ENCODE measurements around the gene CEBPA. TPM values are rescaled to one million over a fixed set of nuclear protein-coding genes. Genes with fewer than 3 reads are reported as not detected.

CEBPA gene
- total RNA-seq, 1 experiment from 2014 or later, result 3.2 TPM

DNA sequence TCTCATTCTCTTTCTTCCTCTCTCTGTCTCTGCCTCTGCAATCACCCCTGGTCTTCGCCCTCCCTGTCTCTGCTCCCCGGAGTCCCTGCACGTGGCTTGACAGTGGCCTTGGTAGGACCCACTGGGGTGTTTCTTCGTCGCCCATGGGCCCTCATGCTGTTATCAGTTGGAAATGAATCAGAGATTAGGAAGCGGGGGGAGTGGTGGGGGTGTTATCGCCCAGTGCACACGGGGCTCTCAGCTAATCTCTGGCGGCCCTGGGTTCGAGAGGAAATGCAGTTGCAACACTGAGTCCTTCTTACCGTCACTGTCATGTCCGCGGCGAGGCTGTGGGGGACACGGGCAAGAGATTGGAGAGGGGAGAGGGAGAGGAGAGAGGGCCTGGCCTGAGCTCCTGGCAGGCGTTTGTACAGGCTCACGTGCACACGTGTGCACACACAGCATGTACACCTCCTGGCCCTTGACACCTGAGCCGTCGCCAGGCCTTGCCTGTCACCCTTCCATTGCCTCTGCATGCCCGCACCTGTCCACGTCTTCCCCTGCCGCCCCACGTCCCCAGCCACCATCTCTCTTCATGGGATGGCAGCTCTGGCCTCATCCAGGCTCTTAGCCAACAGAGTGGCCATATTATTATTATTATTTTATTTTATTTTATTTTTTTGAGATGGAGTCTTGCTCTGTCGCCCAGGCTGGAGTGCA is 38.9 kb downstream of the CEBPA start:
- DNase-seq, result no peak
- Mint-ChIP-seq H3K4me1 (peaks cover 8% of the 10 kb centered on the region in 2 experiments; a peak in 1 of 4 replicates), H3K9me3 (no peaks in the 10 kb centered on the region; a peak in 1 of 5 replicates), H3K4me3 (no peak overlapping the region), H3K27ac (no peak overlapping the region), H3K36me3 (ENCODE audit: insufficient read depth in 1 of 3, low read depth in 3 of 3) (0 out of 7 replicates have a peak, but pooled peaks cover 0 to 2% (median 0%) of the 10 kb centered on the region in 3 experiments), H3K27me3 (ENCODE audit: low read depth) (peaks cover 2% of the 10 kb centered on the region)
- Histone ChIP-seq H3K4me1 (ENCODE audit: insufficient read depth, low read length) (no peaks in the 10 kb centered on the region; the same call in 1 of the 2 replicates), H2AFZ (ENCODE audit: low read length) (no peak overlapping the region), H3K9me3 (ENCODE audit: control insufficient read depth, low read depth, low read length) (no peaks in the 10 kb centered on the region), H2AK5ac (ENCODE audit: insufficient read length, low read length) (no peak overlapping the region), H2BK12ac (ENCODE audit: insufficient read length, low read depth, low read length) (no peak overlapping the region), H3K23ac (ENCODE audit: insufficient read length, low read depth, low read length) (no peak overlapping the region), H4K20me1 (ENCODE audit: control insufficient read depth, insufficient read depth, insufficient read length) (no peaks in the 10 kb centered on the region), H4K5ac (ENCODE audit: insufficient read length, low read depth, low read length) (no peak overlapping the region), H3K9ac (ENCODE audit: extremely low read depth, insufficient read length, low read length) (no peak overlapping the region), H3K23me2 (ENCODE audit: insufficient read length, low read depth, low read length, poor library complexity, severe bottlenecking) (no peaks in the 10 kb centered on the region), H3K4me2 (ENCODE audit: insufficient read depth, insufficient read length, low read length) (no peak overlapping the region), H3K79me2 (ENCODE audit: insufficient read depth, low read length) (no peaks in the 10 kb centered on the region), H3K4ac (ENCODE audit: low read depth, low read length) (no peak overlapping the region), H2BK15ac (ENCODE audit: low read depth, low read length) (no peak overlapping the region), H2BK20ac (ENCODE audit: low read depth, low read length, poor library complexity, severe bottlenecking) (no peak overlapping the region), H4K8ac (replicated peaks; ENCODE audit: insufficient read length, low read depth, low read length) (no peak overlapping the region), H4K91ac (ENCODE audit: insufficient read length, low read depth, low read length) (no peak overlapping the region), H3K27me3 (ENCODE audit: insufficient read depth, low read length) (no peaks in the 10 kb centered on the region), H3K18ac (ENCODE audit: insufficient read length, low read depth, low read length) (no peak overlapping the region), H3K79me1 (ENCODE audit: insufficient read depth, low read depth, low read length, poor library complexity, severe bottlenecking) (no peaks in the 10 kb centered on the region), H3K56ac (ENCODE audit: insufficient read length, low read depth, low read length) (no peak overlapping the region), H2BK120ac (ENCODE audit: low read depth, low read length, poor library complexity, severe bottlenecking) (no peak overlapping the region), H3K14ac (ENCODE audit: insufficient read depth, low read length) (no peak overlapping the region), H3K27ac (ENCODE audit: insufficient read length, low read depth, low read length) (no peak overlapping the region), H2BK5ac (ENCODE audit: insufficient read length, low read length) (no peak overlapping the region), H3T11ph (ENCODE audit: low read length) (no peak overlapping the region)
- no CpG with 5 or more reads among the region's 25 CpGs for WGBS (ENCODE audit: extremely low coverage, insufficient read length, low lambda C conversion rate)
- TF ChIP-seq, protein P1, sequence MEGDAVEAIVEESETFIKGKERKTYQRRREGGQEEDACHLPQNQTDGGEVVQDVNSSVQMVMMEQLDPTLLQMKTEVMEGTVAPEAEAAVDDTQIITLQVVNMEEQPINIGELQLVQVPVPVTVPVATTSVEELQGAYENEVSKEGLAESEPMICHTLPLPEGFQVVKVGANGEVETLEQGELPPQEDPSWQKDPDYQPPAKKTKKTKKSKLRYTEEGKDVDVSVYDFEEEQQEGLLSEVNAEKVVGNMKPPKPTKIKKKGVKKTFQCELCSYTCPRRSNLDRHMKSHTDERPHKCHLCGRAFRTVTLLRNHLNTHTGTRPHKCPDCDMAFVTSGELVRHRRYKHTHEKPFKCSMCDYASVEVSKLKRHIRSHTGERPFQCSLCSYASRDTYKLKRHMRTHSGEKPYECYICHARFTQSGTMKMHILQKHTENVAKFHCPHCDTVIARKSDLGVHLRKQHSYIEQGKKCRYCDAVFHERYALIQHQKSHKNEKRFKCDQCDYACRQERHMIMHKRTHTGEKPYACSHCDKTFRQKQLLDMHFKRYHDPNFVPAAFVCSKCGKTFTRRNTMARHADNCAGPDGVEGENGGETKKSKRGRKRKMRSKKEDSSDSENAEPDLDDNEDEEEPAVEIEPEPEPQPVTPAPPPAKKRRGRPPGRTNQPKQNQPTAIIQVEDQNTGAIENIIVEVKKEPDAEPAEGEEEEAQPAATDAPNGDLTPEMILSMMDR (conservative IDR thresholded peaks at IDR 0.05), result no peak

All from H9 (cell line).